ENCODE results near the gene DPP10.

DNA sequence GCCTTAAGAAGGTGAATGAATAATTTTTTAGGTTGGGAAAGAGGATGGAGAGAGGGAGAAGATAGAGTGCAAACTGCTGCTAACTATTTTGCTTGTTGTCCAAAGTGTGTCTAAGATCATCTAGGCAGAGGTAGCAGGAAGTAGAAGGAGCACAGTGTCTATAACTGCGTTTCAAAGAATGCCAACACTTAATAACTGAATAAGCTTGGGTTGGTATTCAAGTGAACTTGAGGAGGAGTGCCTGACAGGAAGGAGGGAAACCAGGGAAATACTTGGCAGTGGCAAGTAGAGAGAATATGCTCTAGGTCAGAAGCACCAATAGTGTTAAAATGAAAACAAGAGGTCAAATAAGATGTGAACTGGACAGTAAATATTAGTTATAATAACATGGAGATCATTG is 155.9 kb downstream of the DPP10 start:
- TF ChIP-seq CTCF (IDR thresholded peaks at IDR 0.05) = no peak
- no peak for TF ChIP-seq POLR2A (IDR thresholded peaks at IDR 0.05)

Data from body of pancreas (tissue), 4 donors.